Renal pelvis (tissue), 4 donors: ENCODE results near the gene LMNA. TPM values are rescaled to one million over a fixed set of nuclear protein-coding genes. Genes with fewer than 3 reads are reported as not detected.

ENCODE experiments used
- DNase-seq: peaks from one replicate; pipeline ENCODE4 v3.0.0-alpha.2; 2013
- polyA plus RNA-seq, 3 donors: library from polyadenylated mRNA; unstranded; fragments of 120-200 nt; gene quantifications; one replicate each; pipeline ENCODE4 v1.2.1, GENCODE V29; 2013; ENCODE audit not compliant: insufficient read length in 3 of 3

LMNA gene
- polyA plus RNA-seq, 3 donors: 84.6 to 104 (median 103) TPM

GRCh38 chr1:156134716-156135435 is 20.4 kb downstream of the LMNA start:
- no peak for DNase-seq

DNA sequence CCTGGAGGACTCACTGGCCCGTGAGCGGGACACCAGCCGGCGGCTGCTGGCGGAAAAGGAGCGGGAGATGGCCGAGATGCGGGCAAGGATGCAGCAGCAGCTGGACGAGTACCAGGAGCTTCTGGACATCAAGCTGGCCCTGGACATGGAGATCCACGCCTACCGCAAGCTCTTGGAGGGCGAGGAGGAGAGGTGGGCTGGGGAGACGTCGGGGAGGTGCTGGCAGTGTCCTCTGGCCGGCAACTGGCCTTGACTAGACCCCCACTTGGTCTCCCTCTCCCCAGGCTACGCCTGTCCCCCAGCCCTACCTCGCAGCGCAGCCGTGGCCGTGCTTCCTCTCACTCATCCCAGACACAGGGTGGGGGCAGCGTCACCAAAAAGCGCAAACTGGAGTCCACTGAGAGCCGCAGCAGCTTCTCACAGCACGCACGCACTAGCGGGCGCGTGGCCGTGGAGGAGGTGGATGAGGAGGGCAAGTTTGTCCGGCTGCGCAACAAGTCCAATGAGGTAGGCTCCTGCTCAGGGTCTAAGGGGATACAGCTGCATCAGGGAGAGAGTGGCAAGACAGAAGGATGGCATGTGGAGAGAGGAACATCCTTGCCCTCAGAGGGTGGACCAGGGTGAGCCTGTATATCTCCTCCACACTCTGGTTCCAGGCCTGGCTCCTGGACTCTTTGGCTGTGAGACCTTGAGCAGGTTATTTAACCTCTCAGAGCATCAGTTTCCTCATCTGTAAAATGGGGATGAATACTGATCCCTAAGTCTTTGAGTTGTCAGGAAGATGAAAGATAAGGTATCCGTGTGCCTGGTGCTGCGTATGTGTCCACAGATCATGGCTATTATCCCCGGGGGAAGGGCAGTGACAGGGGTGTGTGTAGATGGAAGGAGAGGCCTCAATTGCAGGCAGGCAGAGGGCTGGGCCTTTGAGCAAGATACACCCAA is 21.7 kb downstream of the LMNA start:
- DNase-seq: no peak

DNA sequence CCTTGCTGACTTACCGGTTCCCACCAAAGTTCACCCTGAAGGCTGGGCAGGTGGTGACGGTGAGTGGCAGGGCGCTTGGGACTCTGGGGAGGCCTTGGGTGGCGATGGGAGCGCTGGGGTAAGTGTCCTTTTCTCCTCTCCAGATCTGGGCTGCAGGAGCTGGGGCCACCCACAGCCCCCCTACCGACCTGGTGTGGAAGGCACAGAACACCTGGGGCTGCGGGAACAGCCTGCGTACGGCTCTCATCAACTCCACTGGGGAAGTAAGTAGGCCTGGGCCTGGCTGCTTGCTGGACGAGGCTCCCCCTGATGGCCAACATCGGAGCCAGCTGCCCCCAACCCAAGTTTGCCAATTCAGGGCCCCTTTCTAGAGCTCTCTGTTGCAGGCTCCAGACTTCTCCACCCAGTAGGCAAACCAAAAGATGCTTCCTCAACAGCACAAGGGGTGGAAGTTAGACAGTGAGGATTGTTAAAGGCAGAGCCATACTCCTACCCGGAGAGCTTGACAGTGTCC is 22.5 kb downstream of the LMNA start:
- DNase-seq: no peak

GRCh38 chr1:156138458-156138867 is 24.0 kb downstream of the LMNA start:
- DNase-seq: no peak

GRCh38 chr1:156140879-156141707 is 26.6 kb downstream of the LMNA start:
- DNase-seq: no peak

DNA sequence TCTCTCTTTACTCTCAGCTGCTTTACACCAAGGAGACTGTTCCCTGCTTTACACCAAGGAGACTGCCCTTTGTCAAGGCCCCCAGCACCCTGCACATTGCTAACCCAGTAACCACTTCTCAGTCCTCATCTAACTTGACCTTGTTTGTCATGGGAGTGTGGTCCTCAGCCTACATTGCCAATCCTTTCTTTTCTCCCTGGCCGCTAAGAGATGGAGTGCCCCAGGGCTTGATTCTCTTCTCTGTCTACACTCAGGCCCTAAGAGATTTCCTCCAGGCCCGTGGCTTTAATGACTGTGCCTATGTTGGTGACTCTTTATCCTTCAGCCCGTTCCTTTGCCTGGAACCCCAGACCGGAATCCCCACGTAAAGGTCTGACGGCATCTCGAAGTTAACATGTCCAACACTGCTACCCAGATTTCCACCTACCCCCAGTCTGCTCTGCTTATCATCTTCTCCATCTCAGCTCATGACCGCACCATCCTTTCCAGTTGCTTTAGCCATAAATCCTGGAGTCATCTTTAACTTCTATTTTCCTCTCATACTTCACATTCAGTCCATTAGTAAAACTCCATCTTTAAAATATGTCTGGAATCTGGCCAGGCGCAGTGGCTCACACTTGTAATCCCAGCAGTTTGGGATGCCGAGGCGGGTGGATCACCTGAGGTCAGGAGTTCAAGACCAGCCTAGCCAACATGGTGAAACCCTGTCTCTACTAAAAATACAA is 29.4 kb downstream of the LMNA start:
- no peak for DNase-seq

DNA sequence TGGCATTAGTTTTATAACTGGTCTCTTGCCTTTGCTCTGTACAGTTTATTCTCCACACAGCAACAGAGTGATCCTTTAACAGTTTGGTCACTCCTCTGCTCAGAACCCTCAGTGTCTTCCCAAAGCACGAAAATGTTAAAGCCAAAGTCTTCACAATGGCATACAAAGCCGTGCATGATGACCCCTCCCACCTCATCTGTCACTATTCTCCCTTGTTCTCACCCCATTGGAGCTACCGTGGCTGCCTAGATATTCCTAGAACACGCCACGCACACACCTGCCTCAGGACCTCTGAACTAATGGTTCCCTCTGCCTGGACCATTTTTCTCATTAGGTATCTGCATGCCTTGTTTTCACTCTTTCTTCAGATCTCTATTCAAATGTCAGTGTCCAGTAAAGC is 30.2 kb downstream of the LMNA start:
- DNase-seq: no peak

GRCh38 chr1:156145650-156146019 is 31.1 kb downstream of the LMNA start:
- DNase-seq: no peak

DNA sequence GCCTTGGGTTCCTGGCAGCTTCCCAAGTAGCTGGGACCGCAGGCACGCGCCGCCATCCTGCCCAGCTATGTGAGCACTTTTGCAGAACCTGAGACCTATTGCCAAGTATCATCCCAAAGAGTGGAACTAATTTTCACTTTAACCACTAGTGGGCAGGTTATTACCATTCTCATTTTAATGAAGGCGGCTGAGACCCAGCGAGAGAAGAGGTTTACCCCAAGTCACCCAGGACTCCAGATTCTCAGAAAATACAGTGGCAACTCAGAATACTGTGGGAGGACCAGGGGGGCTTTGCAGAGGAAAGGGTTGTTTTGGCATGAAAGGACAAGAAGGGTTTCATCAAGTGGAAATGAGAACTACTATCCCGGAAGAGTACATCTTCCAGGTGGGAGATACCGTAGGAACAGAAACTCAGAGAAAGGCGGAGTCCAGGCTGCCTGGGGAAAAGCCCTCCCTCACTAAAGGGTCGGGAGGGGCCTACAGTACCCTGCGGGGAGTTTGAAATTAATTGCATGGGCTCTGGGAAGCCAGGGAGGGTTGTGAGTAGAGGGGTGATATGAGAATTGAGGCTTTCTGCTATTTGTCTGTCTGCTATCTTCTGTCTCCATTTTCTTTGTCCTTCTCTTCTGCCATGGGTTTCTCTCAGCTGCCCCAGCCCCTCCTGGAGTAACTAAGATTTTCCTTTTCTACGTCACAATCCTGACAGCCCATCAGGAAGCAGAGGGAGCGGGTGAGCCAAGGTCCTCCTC is 31.7 kb downstream of the LMNA start:
- DNase-seq: peak; percentile 83

GRCh38 chr1:156146769-156147405 is 32.4 kb downstream of the LMNA start:
- DNase-seq: no peak

DNA sequence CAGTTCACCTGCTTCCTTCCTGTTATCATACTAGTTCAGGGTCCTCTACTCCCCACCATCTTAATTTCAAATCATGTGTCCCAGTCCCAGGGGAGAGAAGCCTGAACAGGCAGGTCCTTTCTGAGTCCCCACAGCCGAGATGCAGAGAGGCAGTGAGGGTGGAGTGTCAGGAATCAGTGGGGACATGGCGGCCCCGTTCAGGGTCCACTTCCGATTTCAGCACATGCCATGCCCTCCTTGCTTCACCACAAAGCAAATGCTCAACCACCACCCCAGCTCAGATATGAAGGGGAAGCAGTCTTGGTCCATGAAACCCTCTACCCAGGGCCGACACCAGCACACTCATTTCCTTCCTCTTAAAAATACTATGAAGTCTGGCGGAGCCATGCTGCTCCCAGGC is 33.7 kb downstream of the LMNA start:
- no peak for DNase-seq

DNA sequence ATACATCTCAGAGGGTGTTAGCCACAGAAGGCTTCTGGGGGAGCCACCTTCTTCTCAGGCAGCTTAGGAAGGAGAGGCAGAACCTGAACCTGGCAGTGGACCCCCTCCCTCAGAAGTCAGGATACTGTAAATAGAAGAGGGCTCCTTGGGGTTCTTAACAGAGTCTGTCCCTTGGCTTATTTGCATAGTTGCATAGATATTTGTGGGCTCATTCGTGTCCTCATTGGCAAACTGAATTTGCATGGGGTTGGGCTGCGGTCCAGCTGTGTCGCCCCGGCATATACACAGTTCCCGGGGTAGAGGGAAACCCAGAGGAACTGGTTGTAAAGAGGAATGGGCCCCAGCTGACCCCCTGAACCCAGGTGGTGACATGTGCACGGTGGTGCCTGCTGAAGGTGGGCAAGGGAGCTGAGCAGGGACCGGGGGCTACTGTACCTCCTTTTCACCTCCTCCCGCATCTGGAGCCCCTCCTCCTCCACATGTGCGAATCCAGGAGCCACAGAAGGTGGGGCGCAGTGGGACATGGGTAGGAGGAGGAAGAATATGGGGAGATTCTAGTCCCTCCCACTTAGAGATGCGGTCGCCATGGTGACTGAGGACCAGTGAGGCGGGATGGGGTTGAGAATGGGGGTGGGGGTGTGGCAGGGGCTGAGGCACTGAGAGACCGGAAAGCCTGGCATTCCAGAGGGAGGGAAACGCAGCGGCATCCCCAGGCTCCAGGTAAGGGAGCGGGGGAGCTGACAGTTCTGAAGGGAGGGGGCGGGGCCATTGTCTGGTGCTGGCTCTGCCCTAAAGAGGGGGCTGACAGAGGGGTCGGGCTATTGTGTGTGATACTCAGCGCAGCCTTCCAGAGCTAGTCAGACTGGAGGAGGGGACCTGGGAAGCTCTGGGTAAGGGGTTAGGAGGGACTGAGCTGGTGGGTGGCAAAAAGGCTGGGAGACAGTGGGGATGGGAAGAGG is 35.1 kb downstream of the LMNA start:
- DNase-seq: no peak

DNA sequence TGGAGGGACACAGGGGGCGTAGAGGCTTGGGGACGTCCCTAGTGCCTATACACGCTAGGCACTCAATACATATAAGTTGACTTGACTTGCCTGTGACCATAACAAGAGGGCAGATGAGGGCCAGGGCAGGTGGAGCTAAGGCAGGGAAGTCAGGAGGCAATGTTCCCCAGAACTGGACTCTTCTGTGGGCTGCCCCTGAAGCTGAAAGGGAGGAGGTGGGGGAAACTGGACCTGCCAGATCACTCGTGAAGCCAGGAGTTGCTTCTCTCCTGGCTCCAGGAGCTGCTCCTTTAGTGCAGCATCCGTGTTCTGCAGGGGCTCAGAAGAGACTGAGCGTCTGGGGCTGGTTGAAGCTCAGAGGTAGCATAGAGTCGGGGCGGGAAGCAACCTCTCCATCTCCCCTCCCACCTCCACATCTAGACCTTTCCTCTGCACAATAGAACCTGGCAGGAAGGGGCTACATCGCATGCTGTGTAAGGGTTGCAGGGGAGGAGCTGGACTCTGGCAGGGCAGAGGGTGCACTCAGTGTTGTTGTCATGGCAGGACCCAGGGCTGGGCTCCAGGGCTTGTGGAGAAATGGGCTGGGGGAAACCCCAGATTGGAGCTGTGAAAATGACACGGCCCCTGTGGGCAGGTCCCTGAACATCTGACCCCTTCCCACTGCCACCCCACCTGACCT is 36.0 kb downstream of the LMNA start:
- DNase-seq: no peak

DNA sequence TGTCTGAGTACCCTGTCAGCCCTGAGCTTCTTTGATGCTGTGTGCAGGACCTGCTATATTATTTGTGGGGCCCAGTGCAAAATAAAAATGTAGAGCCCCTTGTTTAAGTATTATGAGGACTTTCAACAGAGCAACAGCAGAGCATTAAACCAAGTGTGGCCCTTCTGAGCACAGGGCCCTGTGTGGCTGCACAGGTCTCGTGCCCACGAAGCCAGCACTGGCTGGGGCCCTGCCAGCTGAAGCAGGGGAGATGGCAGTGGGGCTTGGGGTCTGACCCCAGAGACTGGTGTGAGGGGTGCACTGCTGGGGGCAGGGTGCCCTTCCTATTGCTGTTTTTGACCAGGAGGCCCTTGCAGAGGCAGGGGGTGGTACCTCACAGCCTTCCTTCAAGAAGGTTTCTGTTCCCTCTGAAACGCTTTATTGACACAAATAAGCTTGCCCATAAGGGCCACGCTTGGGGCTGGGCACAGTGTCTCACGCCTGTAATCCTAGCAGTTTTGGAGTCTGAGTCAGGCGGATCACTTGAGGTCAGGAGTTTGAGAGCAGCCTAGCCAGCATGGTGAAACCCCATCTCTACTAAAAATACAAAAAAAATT is 36.7 kb downstream of the LMNA start:
- DNase-seq: no peak

DNA sequence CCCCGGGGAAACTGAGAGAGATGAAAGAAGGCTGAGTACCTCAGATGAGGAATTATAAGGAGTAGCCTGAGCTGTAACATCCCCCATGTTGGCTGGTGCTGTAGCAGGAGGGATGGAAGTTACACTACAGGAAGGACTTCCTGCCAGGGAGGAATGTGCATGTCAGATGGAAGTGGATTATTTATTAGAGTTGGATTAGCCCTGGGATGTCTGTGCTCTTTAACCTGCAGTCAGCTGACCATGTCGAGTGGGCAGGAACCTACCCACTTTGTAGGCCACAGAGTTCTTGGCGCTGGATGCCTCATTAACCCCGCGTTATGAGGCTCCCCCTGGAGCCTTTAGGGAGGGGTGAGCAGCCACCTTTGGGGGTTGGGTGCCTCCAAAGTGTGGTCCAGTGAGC is 38.1 kb downstream of the LMNA start:
- peak; percentile 81 for DNase-seq

- DNase-seq: no peak
Measured at GRCh38 chr1:156153362-156153761, 38.9 kb downstream of the LMNA start, which contains the start of gene SEMA4A. SEMA4A (plus strand) TSS chr1:156153585; CDS start chr1:156154579, 994 bp downstream.

DNA sequence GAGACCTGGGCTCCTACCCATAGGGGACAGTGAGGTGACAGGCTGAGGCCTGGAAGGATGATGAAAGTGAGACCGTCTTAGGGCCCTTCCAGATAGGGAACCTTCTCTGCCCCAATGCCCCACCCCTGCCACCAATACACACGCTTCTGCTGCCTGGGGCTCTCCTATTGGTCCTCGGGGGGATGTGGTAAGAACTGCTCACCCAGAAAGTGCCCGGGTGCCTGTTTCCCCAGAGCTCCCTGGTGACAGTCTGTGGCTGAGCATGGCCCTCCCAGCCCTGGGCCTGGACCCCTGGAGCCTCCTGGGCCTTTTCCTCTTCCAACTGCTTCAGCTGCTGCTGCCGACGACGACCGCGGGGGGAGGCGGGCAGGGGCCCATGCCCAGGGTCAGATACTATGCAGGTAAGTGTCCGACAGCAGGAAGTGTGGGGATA is 39.8 kb downstream of the LMNA start:
- no peak for DNase-seq
